Measurements from ENCODE around the gene LEMD1.
"Not testable (repeated sequence)": the region's sequence is repeated elsewhere in the genome, so short reads cannot be mapped to it uniquely, and the experiment has no call there.

LEMD1 gene

GRCh38 chr1:205376739-205377138, 45.1 kb downstream of the LEMD1 start:
- no peak for DNase-seq

GRCh38 chr1:205375835-205376545, 45.9 kb downstream of the LEMD1 start:
- DNase-seq, result no peak

GRCh38 chr1:205374210-205375078, 47.4 kb downstream of the LEMD1 start:
- no peak for DNase-seq

- no peak for DNase-seq
Measured at GRCh38 chr1:205373798-205374175, 48.1 kb downstream of the LEMD1 start.

GRCh38 chr1:205373022-205373797, 48.6 kb downstream of the LEMD1 start:
- no peak for DNase-seq

GRCh38 chr1:205371871-205372660, 49.8 kb downstream of the LEMD1 start:
- no peak for DNase-seq

- DNase-seq, result no peak
Measured at GRCh38 chr1:205370780-205371179, 51.1 kb downstream of the LEMD1 start.

GRCh38 chr1:205369701-205370123, 52.1 kb downstream of the LEMD1 start:
- DNase-seq, result no peak

- DNase-seq, result no peak
Measured at GRCh38 chr1:205368478-205368877, 53.4 kb downstream of the LEMD1 start.

GRCh38 chr1:205365945-205366463, 55.9 kb downstream of the LEMD1 start:
- no peak for DNase-seq

GRCh38 chr1:205365086-205365485, 56.8 kb downstream of the LEMD1 start:
- not testable (repeated sequence) for DNase-seq

GRCh38 chr1:205360891-205361290, 61.0 kb downstream of the LEMD1 start:
- no peak for DNase-seq

- no peak for DNase-seq
Measured at GRCh38 chr1:205359771-205360565, 61.9 kb downstream of the LEMD1 start.

GRCh38 chr1:205358579-205358978, 63.3 kb downstream of the LEMD1 start:
- no peak for DNase-seq

GRCh38 chr1:205357567-205357966, 64.3 kb downstream of the LEMD1 start:
- DNase-seq, result no peak

GRCh38 chr1:205356440-205357139, 65.3 kb downstream of the LEMD1 start, which contains the start of gene KLHDC8A:
TSS of gene KLHDC8A (minus strand) at chr1:205356922. CDS start at chr1:205343604, 13,318 bp downstream.
- no peak for DNase-seq

- no peak for DNase-seq
Measured at GRCh38 chr1:205355075-205355453, 66.8 kb downstream of the LEMD1 start.

- peak; percentile 43 to 44 for DNase-seq
Measured at GRCh38 chr1:205354259-205355074, 67.4 kb downstream of the LEMD1 start.

- DNase-seq, result no peak
Measured at GRCh38 chr1:205353612-205354011, 68.2 kb downstream of the LEMD1 start.

- DNase-seq, result no peak
Measured at GRCh38 chr1:205353191-205353590, 68.7 kb downstream of the LEMD1 start.

All from stimulated activated CD4-positive, alpha-beta T cell treated with anti-CD3 and anti-CD28 coated beads, Interleukin-4, amount 100 ng/mL, for 4 hours (primary cell).